ENCODE results near the gene JUP. TPM values are rescaled to one million over a fixed set of nuclear protein-coding genes. Genes with fewer than 3 reads are reported as not detected.

The JUP gene
- polyA plus RNA-seq, 1 of the 3 experiments (the other 2 are of a cell fraction), result 13.0 TPM

DNA sequence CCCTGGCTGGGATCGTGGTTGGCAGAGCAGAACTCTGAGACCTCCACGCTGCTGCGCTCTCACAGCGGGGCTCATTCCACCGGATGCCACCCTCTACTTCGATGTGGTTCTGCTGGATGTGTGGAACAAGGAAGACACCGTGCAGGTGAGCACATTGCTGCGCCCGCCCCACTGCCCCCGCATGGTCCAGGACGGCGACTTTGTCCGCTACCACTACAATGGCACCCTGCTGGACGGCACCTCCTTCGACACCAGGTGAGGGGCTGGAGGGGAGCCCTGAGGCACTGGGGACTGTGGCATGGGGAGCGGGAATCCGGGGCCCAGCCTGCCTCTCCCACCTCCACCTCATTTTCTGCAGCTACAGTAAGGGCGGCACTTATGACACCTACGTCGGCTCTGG lies 31.5 kb upstream of the JUP start:
- Histone ChIP-seq H3K27ac (ENCODE audit: low read depth in 2 of 2, low read length in 1 of 2) (no peak overlapping the region), H3K36me3 (replicated peaks in 1 of 2; ENCODE audit: control insufficient read depth in 1 of 2, insufficient read depth in 2 of 2, low read length in 1 of 2) (peaks cover 3 to 23% of the 10 kb centered on the region in 2 experiments), H3K4me3 (ENCODE audit: low read depth in 2 of 2, low read length in 1 of 2) (no peak overlapping the region), H3K4me2 (no peak overlapping the region), H3K27me3 (ENCODE audit: insufficient read depth) (no peaks in the 10 kb centered on the region), H3K9me3 (no peaks in the 10 kb centered on the region), H2AFZ (ENCODE audit: low read depth) (no peak overlapping the region), H3F3A (replicated peaks; ENCODE audit: insufficient read depth) (peaks cover 3% of the 10 kb centered on the region), H3K9me2 (no peaks in the 10 kb centered on the region), H3K4me1 (ENCODE audit: control insufficient read depth in 1 of 2, insufficient read depth in 2 of 2, low read depth in 1 of 2, low read length in 1 of 2) (peaks cover 3 to 10% of the 10 kb centered on the region in 2 experiments; a peak in 1 of 4 replicates), H3K9ac (no peak overlapping the region), H4K20me1 (ENCODE audit: insufficient read depth) (peaks cover 8% of the 10 kb centered on the region; the same call in 1 of the 2 replicates), H3K79me2 (ENCODE audit: insufficient read depth) (peaks cover 43% of the 10 kb centered on the region)
- POLR2A ChIA-PET, result no interaction called here
- 99% methylated on average over 14 of the region's 20 CpGs for WGBS (ENCODE audit: low lambda C conversion rate)
- TF ChIP-seq, protein P1, sequence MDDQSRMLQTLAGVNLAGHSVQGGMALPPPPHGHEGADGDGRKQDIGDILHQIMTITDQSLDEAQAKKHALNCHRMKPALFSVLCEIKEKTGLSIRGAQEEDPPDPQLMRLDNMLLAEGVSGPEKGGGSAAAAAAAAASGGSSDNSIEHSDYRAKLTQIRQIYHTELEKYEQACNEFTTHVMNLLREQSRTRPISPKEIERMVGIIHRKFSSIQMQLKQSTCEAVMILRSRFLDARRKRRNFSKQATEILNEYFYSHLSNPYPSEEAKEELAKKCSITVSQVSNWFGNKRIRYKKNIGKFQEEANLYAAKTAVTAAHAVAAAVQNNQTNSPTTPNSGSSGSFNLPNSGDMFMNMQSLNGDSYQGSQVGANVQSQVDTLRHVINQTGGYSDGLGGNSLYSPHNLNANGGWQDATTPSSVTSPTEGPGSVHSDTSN (IDR thresholded peaks at IDR 0.05), result no peak
- TF ChIP-seq MXI1 (IDR thresholded peaks at IDR 0.05; ENCODE audit: low read depth, low read length), result no peak
- TF ChIP-seq CHD2 (IDR thresholded peaks at IDR 0.05; ENCODE audit: low read length, partially characterized antibody), result no peak
- no peak for TF ChIP-seq TEAD4 (IDR thresholded peaks at IDR 0.05; ENCODE audit: borderline replicate concordance, insufficient read depth)
- no peak for TF ChIP-seq RAD21 (IDR thresholded peaks at IDR 0.05; ENCODE audit: low read length)
- TF ChIP-seq RXRA (IDR thresholded peaks at IDR 0.05; ENCODE audit: borderline replicate concordance, low read depth), result no peak
- TF ChIP-seq, protein P2, sequence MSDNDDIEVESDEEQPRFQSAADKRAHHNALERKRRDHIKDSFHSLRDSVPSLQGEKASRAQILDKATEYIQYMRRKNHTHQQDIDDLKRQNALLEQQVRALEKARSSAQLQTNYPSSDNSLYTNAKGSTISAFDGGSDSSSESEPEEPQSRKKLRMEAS (IDR thresholded peaks at IDR 0.05; ENCODE audit: low read depth), result no peak
- no peak for TF ChIP-seq RFX5 (IDR thresholded peaks at IDR 0.05; ENCODE audit: low read length)
- TF ChIP-seq, protein P3, sequence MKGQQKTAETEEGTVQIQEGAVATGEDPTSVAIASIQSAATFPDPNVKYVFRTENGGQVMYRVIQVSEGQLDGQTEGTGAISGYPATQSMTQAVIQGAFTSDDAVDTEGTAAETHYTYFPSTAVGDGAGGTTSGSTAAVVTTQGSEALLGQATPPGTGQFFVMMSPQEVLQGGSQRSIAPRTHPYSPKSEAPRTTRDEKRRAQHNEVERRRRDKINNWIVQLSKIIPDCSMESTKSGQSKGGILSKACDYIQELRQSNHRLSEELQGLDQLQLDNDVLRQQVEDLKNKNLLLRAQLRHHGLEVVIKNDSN (IDR thresholded peaks at IDR 0.05; ENCODE audit: borderline replicate concordance, low read depth), result no peak
- no peak for TF ChIP-seq MEF2A (IDR thresholded peaks at IDR 0.05; ENCODE audit: borderline replicate concordance, low read depth)
- no peak for TF ChIP-seq RCOR1 (IDR thresholded peaks at IDR 0.05; ENCODE audit: low read length)
- no peak for DNase-seq
- CTCF ChIA-PET, result interaction anchor here (1.2 to 1.7 kb wide), 2 partner anchors 16 to 17 kb away, joined by 3 to 4 read pairs; no protein-coding TSS in a partner anchor

DNA sequence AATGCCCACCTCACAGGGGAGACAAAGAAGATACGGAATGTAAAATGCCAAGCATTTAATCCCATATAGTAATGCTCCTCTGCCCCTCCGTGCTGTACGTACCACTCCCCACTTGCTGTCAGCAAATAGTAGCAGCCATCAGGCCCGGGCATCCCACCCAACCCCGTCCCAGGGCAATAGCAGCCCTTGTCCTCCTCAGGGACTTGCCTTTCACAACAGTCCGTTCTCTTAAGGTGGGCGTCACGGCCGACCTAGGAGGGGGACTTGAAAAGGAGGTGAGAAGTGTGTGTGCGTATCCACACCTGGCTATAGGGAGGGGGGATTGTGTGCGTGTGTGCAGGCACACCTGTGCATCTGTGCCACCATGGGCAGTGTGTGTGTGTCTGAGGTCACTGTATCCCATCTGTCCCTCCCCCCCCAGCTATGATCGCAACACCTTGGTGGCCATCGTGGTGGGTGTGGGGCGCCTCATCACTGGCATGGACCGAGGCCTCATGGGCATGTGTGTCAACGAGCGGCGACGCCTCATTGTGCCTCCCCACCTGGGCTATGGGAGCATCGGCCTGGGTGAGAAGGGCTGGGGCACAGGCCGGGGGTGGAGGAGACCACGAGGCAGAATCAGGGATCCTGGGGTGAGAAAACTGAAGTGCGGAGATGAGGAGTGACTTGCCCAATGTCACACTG lies 30.3 kb upstream of the JUP start:
- POLR2A ChIA-PET, result no interaction called here
- CTCF ChIA-PET, result interaction anchor here (1.0 to 1.2 kb wide), 2 partner anchors 10 to 16 kb away, joined by 3 read pairs; no protein-coding TSS in a partner anchor
- DNase-seq, result no peak
- H2AFZ ChIP-seq (ENCODE audit: low read depth), result no peak overlapping the region
- H3K4me3 ChIP-seq (ENCODE audit: low read depth in 2 of 2, low read length in 1 of 2), result no peak overlapping the region
- peaks cover 3 to 10% of the 10 kb centered on the region in 2 experiments; a peak in 1 of 4 replicates for H3K4me1 ChIP-seq (ENCODE audit: control insufficient read depth in 1 of 2, insufficient read depth in 2 of 2, low read depth in 1 of 2, low read length in 1 of 2)
- H3K4me2 ChIP-seq, result no peak overlapping the region
- H3K36me3 ChIP-seq (replicated peaks in 1 of 2; ENCODE audit: control insufficient read depth in 1 of 2, insufficient read depth in 2 of 2, low read length in 1 of 2), result peaks cover 3 to 19% of the 10 kb centered on the region in 2 experiments
- H3K9me2 ChIP-seq, result no peaks in the 10 kb centered on the region
- no peaks in the 10 kb centered on the region for H3F3A ChIP-seq (replicated peaks; ENCODE audit: insufficient read depth)
- peaks cover 50% of the 10 kb centered on the region for H3K79me2 ChIP-seq (ENCODE audit: insufficient read depth)
- no peaks in the 10 kb centered on the region for H3K9me3 ChIP-seq
- H3K27ac ChIP-seq (ENCODE audit: low read depth in 2 of 2, low read length in 1 of 2), result no peak overlapping the region
- no peak overlapping the region for H3K9ac ChIP-seq
- H3K27me3 ChIP-seq (ENCODE audit: insufficient read depth), result no peaks in the 10 kb centered on the region
- peaks cover 8% of the 10 kb centered on the region; the same call in 1 of the 2 replicates for H4K20me1 ChIP-seq (ENCODE audit: insufficient read depth)
- 99% methylated on average over 16 of the region's 23 CpGs for WGBS (ENCODE audit: low lambda C conversion rate)
- TF ChIP-seq GABPA (IDR thresholded peaks at IDR 0.05; ENCODE audit: low read depth) (no peak), EP300 (IDR thresholded peaks at IDR 0.05; ENCODE audit: borderline replicate concordance in 1 of 2, low read depth in 1 of 2, low read length in 1 of 2) (no peak), YY1 (IDR thresholded peaks at IDR 0.05; ENCODE audit: low read depth) (no peak), RAD21 (IDR thresholded peaks at IDR 0.05; ENCODE audit: low read length) (no peak), NRF1 (IDR thresholded peaks at IDR 0.05; ENCODE audit: low read depth, low read length) (no peak), MEF2A (IDR thresholded peaks at IDR 0.05; ENCODE audit: borderline replicate concordance, low read depth) (no peak), CHD2 (IDR thresholded peaks at IDR 0.05; ENCODE audit: low read length, partially characterized antibody) (no peak), RXRA (IDR thresholded peaks at IDR 0.05; ENCODE audit: borderline replicate concordance, low read depth) (no peak)
- TF ChIP-seq, protein P4, sequence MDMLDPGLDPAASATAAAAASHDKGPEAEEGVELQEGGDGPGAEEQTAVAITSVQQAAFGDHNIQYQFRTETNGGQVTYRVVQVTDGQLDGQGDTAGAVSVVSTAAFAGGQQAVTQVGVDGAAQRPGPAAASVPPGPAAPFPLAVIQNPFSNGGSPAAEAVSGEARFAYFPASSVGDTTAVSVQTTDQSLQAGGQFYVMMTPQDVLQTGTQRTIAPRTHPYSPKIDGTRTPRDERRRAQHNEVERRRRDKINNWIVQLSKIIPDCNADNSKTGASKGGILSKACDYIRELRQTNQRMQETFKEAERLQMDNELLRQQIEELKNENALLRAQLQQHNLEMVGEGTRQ (IDR thresholded peaks at IDR 0.05; ENCODE audit: borderline replicate concordance, low read depth, low read length), result no peak
- TF ChIP-seq, protein P5, sequence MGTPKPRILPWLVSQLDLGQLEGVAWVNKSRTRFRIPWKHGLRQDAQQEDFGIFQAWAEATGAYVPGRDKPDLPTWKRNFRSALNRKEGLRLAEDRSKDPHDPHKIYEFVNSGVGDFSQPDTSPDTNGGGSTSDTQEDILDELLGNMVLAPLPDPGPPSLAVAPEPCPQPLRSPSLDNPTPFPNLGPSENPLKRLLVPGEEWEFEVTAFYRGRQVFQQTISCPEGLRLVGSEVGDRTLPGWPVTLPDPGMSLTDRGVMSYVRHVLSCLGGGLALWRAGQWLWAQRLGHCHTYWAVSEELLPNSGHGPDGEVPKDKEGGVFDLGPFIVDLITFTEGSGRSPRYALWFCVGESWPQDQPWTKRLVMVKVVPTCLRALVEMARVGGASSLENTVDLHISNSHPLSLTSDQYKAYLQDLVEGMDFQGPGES (IDR thresholded peaks at IDR 0.05; ENCODE audit: low read depth, low read length), result no peak
- TF ChIP-seq, protein P3 (IDR thresholded peaks at IDR 0.05; ENCODE audit: borderline replicate concordance, low read depth), result no peak
- TF ChIP-seq, protein P6, sequence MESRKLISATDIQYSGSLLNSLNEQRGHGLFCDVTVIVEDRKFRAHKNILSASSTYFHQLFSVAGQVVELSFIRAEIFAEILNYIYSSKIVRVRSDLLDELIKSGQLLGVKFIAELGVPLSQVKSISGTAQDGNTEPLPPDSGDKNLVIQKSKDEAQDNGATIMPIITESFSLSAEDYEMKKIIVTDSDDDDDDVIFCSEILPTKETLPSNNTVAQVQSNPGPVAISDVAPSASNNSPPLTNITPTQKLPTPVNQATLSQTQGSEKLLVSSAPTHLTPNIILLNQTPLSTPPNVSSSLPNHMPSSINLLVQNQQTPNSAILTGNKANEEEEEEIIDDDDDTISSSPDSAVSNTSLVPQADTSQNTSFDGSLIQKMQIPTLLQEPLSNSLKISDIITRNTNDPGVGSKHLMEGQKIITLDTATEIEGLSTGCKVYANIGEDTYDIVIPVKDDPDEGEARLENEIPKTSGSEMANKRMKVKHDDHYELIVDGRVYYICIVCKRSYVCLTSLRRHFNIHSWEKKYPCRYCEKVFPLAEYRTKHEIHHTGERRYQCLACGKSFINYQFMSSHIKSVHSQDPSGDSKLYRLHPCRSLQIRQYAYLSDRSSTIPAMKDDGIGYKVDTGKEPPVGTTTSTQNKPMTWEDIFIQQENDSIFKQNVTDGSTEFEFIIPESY (IDR thresholded peaks at IDR 0.05; ENCODE audit: borderline replicate concordance, low read depth), result no peak
